Measurements from ENCODE around the gene DISC1. TPM values are rescaled to one million over a fixed set of nuclear protein-coding genes. Genes with fewer than 3 reads are reported as not detected.
A peak's percentile ranks its signal among the peaks of the same experiment; 100 is the strongest.
"Not testable (repeated sequence)": the region's sequence is repeated elsewhere in the genome, so short reads cannot be mapped to it uniquely, and the experiment has no call there.

DISC1 gene
- total RNA-seq, 1 experiment from 2014 or later, result 2.8 TPM

DNA sequence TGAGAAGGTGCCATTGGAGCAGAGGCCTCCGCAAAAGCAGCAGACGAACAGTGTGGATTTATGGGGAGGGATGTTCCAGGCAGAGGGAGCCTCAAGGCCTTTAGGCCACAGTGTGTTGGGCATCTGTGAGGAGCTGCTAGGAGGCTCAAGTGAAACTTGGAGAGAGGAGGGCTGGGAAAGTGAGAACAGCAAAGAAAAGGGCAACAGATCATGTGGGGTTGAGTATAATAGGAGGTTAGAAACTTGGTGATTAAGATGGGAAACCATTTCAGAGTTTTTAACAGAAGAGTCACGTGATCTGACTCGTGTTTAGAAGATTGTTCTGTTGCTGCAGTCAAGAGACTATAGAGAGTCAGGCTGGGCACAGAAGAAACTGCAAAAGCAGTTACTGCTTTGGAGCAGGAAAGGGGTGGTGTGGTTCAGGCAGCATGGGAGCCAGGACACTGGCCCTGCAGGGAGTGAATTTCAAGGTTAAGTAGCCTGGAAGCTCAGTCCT, 277.0 kb downstream of the DISC1 start:
- H3K4me3 ChIP-seq, result no peak overlapping the region
- no peaks in the 10 kb centered on the region for H3K36me3 ChIP-seq
- H3K27me3 ChIP-seq, result no peaks in the 10 kb centered on the region
- peaks cover 10% of the 10 kb centered on the region for H3K9me3 ChIP-seq
- no peak for DNase-seq

DNA sequence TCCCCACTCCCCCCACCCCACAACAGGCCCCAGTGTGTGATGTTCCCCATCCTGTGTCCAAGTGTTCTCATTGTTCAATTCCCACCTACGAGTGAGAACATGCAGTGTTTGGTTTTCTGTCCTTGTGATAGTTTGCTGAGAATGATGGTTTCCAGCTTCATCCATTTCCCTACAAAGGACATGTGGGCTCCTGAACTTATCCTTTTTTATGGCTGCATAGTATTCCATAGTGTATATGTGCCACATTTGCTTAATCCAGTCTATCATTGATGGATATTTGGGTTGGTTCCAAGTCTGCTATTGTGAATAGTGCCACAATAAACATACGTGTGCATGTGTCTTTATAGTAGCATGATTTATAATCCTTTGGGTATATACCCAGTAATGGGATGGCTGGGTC, 280.7 kb downstream of the DISC1 start:
- peaks cover 10% of the 10 kb centered on the region for H3K9me3 ChIP-seq
- not testable (repeated sequence) for H3K36me3 ChIP-seq, DNase-seq, H3K4me3 ChIP-seq, H3K27me3 ChIP-seq

DNA sequence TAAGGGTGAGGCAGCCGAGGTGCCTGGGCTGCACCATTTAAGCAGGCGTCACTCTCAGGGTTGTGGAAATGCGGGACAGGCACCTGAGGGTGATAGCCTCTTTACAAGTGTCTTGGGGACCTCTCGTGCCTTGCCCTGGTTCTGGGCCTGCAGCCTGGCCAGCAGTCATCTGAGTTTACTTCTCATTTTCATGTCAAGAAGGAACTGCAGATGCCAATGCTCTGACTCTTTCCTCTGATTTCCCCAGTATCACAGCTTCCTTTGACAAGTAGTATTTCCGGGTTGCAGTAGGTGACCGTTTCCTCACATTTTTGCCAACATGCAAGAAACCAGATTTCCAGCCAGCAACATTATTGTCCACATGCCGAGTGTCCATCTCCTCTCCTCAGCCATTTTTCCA, 286.9 kb downstream of the DISC1 start:
- no peak for DNase-seq
- no peaks in the 10 kb centered on the region; the same call in none of the 2 replicates for H3K9me3 ChIP-seq
- no peak overlapping the region for H3K4me3 ChIP-seq
- H3K36me3 ChIP-seq, result no peaks in the 10 kb centered on the region
- H3K27me3 ChIP-seq, result no peaks in the 10 kb centered on the region

DNA sequence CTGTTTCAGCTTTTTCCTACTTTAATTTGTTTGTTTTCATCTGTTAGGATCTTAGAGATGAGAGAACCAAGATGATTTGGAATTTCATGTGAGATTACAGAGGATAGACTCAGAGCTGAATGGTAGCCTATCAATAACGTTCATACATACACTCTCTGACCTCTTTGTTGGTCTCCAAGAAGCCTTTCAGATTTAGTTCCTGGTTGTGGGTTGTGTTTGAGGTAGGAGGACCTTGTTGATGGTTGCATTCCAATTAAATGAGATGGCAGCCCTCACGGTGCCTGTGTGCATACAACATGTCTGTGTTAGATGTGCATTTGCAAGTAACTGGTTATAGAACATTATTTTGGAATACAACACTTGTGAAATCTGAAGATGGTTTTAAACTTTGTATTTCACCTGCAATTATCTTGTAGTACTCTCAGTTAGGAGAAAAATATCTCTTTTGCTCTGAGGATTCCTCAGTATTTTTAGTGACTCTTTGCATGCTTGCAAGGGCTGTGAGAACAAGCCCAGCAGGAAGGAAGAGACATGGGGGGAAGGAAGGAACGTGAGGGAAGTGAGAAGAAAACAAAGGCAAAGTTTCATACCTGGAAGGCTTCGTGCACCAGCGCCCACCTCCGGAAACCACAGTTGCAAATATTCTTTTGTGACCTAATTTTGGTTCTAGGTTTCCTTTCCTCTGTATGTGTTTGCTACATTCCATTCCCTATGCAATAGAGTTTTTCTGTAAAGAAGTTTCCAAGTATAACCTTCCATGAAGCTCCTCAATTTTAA, 291.8 kb downstream of the DISC1 start:
- Histone ChIP-seq H3K27me3 (no peaks in the 10 kb centered on the region), H3K9me3 (no peaks in the 10 kb centered on the region), H3K36me3 (no peaks in the 10 kb centered on the region), H3K4me3 (no peak overlapping the region)
- DNase-seq, result peak; percentile 11

DNA sequence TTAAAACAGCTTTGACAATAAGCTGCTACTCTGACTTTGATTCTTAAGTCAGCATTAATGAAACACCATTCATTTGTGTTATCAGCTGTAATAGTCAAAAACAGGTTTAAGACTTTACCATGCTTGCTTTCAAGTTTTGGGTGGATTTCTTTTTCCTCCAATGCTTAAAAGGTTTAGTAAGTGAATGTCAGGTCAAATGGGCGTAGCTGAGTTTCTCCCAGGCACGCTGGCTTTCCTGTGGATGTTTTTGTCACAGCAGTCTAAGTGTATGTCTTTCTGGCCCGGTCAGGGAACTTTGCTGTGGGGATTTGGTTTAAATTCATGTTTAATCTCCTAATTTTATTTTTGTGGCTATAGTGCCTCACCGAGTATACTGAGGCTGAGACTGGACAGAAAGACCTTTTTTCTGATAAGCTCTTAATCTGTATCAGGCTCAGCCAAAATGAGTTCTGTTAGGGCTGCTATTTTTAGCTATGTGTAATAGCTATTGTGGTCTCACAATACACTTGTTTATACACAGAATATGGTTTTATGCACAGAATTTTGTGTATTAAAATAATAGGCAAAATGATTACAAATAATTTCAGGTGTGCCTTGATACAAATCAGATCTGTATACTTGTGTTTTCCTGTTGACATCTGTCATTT, 292.8 kb downstream of the DISC1 start:
- Histone ChIP-seq H3K36me3 (no peaks in the 10 kb centered on the region), H3K9me3 (no peaks in the 10 kb centered on the region), H3K4me3 (no peak overlapping the region), H3K27me3 (no peaks in the 10 kb centered on the region)
- no peak for DNase-seq

DNA sequence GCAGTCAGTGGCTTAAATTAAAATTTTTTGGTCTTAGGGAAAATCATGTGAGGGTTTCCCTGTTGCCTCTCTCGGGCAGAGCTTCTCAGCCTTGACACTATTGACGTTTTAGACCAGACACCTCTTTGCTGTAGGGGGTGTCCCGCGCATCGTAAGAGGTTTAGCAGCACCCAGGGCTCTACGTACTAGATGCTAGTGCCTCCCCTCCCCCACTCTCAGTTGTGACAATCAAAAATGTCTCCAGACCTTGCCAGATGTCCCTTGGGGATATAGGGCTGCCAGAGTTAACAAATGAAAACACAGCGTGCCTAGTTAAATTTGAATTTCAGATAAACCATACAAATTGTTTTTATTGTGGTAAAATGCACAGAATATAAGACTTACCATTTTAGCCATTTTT, 293.3 kb downstream of the DISC1 start:
- Histone ChIP-seq H3K4me3 (no peak overlapping the region), H3K36me3 (no peaks in the 10 kb centered on the region), H3K27me3 (no peaks in the 10 kb centered on the region), H3K9me3 (no peaks in the 10 kb centered on the region)
- no peak for DNase-seq

DNA sequence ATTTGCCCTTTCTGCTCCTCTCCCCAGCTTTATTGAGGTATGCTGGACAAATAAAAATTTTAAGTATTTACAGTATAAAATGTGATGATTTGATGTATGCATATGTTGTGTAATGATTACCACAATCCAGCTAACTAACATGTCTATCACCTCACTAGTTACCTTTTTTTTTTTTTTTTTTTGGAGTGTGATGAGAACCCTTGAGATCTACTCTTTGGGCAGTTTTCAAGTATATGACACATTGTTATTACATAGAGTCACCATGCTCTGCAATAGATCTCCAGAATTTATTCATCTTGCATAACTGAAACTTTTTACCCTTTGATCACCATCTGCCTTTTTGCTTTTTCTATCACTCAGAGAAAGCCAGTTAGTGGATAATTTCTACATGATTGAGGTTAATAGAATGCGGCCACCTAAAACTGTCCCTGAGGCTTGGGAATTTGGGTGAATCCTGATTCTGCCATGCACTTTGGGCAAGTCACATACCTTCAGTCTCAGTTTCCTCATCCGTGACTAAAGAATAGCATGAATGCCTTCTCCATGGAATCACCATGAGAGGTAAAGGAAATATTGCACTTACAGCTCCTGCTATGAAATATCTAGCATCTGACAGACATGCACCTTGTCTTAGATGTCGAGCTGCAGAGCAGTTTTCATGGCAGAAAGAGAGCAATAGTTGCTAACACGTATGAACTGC, 295.2 kb downstream of the DISC1 start:
- H3K9me3 ChIP-seq, result no peaks in the 10 kb centered on the region
- no peak for DNase-seq

DNA sequence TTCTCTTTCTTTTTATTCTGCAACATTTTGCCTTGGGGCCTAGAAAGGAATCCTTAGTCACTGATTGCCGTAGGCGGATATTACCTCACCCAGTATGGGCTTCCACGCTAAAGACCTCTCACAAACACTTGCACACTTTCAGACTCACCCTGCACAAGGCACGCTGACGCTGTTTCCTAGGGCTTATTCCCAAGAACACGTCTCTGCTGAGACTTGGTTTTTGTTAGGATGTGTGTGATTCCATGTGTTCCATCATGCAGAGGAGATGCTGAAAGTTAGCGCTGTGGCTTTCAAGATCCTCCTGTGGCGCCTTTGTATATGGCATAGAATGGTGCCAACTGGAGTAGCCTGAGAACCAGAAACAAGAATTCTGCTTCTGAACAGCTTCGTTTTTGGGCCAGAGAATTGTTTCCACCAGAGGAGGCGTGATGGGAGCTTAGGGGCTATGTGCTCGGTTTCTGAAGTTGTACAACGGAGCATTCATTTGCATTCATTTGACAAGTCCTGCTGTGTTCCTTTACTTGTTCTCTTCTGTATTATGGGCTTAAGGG, 297.0 kb downstream of the DISC1 start:
- Histone ChIP-seq H3K9me3 (no peaks in the 10 kb centered on the region), H3K4me3 (no peak overlapping the region), H3K27me3 (no peaks in the 10 kb centered on the region), H3K36me3 (no peaks in the 10 kb centered on the region)
- DNase-seq, result no peak

More for the DNA sequence above, 295.2 kb downstream of the DISC1 start:
- Histone ChIP-seq H3K4me3 (no peak overlapping the region), H3K36me3 (no peaks in the 10 kb centered on the region), H3K27me3 (no peaks in the 10 kb centered on the region)

DNA sequence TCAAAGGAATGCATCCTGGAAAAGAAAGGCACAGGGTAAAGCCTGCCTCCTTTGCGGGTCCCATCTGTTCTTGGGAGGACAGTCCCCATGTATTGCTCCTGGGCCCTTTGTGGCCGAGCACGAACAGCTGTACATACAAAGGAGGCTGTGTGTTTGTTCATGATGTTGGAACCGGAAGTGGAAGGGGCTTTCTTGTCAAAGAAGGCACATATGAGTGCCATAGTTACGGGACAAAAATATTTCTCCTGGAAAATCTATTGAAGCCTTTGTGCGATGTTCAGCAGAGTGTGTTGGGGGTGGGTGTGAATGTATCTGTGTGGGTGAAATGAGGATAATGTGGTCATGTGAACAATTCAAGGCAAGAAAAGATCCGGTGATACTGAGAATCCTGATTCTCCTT, 297.6 kb downstream of the DISC1 start:
- Histone ChIP-seq H3K36me3 (no peaks in the 10 kb centered on the region), H3K4me3 (no peak overlapping the region), H3K9me3 (no peaks in the 10 kb centered on the region), H3K27me3 (no peaks in the 10 kb centered on the region)
- DNase-seq, result no peak

DNA sequence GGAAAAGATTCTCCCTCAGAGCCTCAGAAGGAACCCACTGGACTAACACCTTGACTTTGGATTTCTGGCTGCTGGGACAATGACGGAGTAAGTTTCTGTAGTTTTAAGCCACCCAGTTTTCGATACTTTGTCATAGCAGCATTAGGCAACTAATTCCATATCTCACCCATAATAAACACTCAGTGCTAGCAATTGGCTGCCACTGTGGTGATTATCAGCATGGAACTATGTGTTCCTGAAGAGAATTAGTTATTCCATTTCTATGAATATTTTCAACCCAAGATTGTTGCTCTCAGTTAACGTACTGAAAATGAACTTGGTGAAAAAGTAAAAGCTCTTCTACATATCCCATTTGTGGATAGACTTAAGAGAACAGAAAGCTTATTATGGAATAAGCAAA, 299.3 kb downstream of the DISC1 start:
- Histone ChIP-seq H3K4me3 (no peak overlapping the region), H3K27me3 (no peaks in the 10 kb centered on the region)
- DNase-seq, result no peak

DNA sequence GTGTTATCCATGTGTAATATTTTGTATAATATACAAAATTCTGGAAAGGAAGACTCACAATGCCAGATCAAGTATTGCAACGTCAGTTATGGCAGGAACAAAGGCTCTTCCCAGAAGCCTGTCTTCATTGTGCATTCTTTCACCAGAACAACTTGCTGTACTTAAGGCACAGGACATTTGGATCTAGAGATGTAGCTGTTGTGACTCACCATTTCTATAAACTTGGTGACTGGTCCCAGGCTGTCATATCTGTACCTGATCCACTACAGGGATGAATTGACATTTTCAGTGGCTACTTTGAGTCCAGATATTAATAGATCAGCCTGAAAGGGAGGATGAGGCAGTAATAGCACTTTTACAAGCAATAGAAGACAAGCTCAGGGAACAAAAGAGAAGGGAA, 299.8 kb downstream of the DISC1 start:
- no peaks in the 10 kb centered on the region for H3K9me3 ChIP-seq
- no peak overlapping the region for H3K4me3 ChIP-seq
- no peaks in the 10 kb centered on the region for H3K27me3 ChIP-seq
- no peak for DNase-seq
- no peaks in the 10 kb centered on the region for H3K36me3 ChIP-seq

More for the DNA sequence above, 299.3 kb downstream of the DISC1 start:
- H3K9me3 ChIP-seq, result no peaks in the 10 kb centered on the region
- H3K36me3 ChIP-seq, result no peaks in the 10 kb centered on the region

DNA sequence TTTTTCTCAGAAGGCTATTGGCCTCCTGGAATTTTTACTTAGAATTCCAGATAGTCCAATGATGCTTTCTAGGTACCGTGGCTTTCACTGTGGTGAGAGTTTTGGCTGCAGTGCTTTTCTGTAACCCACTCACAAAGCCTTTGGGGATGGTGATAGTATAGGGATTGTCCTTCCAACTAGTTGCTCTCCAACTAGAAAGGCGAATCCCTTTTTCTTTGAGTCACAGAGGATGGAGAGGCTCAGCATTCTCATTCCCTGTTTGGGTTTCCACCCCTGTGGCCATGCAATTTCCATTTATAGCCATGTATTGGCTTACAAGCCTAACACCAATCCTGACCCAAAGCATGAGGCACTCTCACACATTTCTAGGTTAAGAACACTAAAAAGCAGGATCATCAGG, 300.3 kb downstream of the DISC1 start:
- Histone ChIP-seq H3K36me3 (no peaks in the 10 kb centered on the region), H3K9me3 (peaks cover 3% of the 10 kb centered on the region), H3K27me3 (no peaks in the 10 kb centered on the region), H3K4me3 (no peak overlapping the region)
- no peak for DNase-seq

DNA sequence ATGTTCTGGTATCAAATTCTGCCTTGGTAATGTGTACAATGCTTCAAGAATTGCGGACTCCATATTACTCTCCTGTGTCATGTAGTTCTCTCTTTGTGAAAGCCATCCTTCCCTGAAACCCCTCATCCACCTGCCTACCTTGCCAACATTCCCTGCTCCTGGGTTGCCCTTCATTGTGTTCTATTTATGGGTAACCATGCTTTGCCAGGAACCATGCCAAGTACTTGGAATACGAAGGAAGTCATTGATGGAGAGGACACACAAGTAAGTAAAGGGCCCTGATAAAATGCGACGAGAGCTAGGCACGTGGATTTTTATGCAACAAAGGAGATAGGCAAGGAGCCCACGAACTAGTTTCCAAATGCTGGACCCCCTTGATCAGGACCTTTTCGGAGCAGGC, 300.8 kb downstream of the DISC1 start:
- H3K27me3 ChIP-seq, result no peaks in the 10 kb centered on the region
- DNase-seq, result no peak
- H3K36me3 ChIP-seq, result no peaks in the 10 kb centered on the region
- H3K4me3 ChIP-seq, result no peak overlapping the region
- peaks cover 8% of the 10 kb centered on the region for H3K9me3 ChIP-seq

DNA sequence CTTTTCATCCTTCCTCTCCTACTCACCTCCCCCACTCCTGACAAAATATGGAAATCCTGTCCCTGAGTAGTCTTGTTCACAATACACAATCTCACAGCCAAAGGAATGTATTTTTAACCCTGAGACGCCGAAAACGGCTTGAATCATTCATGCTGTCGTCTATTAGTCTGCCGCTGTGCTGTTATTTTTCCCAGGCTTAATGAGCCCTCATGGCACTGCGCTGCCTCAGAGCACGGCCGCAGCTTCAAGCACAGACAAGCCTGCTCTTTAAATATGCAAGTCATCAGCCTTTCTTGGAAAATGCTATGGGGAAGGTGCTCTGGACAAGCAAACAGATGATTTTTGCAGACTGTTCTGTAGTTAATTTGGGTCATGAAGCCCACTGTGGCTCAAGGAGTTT, 302.7 kb downstream of the DISC1 start:
- DNase-seq, result peak; percentile 67
- no peaks in the 10 kb centered on the region for H3K36me3 ChIP-seq
- H3K27me3 ChIP-seq, result no peaks in the 10 kb centered on the region
- peaks cover 14% of the 10 kb centered on the region for H3K9me3 ChIP-seq
- H3K4me3 ChIP-seq, result no peak overlapping the region

DNA sequence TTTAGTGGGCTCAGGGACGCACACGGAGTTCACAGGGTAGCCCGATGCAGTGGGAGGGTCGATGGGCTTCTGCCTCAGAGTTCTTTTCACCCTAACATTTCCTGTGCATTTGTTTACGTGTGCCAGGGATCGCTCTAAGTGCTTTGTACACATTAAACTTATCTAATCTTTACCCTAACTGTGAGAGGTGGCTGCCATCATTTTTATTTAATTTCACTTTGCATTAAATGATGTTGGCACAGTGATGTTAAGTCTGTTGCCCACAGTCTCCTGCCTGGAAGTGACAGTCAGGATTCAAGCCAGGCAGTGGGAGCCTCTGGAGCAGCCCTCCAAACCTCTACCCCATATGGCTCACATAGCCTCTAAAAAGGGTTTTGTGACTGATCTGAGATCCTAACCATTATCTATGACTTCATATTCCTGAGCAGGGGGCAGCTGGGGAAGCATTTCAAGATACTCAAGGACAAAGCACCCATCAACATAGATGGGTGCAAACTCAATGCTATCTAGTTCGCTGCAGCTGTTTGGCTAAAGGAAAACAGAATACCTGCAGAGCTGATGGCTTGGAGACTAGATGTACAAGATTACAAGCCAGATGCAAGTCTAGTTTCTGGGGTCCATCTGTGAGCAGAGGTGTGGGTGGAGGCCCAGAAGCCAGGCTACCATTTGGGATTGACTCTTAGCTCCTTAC, 303.8 kb downstream of the DISC1 start:
- no peak overlapping the region for H3K4me3 ChIP-seq
- no peaks in the 10 kb centered on the region for H3K36me3 ChIP-seq
- H3K27me3 ChIP-seq, result no peaks in the 10 kb centered on the region
- peaks cover 14% of the 10 kb centered on the region for H3K9me3 ChIP-seq
- DNase-seq, result no peak

DNA sequence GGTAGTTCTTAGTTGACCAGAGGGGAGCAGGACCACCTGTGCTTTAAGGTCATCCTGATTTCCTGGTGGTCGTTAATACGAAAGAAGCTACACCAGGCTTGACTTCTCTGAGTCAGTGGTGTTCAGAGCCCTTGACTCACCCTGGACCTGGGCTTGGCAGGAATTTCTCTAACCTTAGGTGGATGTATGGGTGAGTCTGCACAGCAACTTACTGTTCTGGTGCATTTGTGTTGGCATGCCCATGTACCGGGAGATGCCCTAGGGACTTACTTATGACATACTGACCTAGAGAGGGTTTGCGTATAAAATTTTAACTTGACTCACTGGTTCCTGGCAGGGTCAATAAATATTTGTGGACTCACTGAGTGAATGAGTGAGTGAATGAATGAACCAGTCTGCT, 304.6 kb downstream of the DISC1 start:
- H3K36me3 ChIP-seq, result no peaks in the 10 kb centered on the region
- peaks cover 14% of the 10 kb centered on the region for H3K9me3 ChIP-seq
- DNase-seq, result peak; percentile 86
- H3K4me3 ChIP-seq, result no peak overlapping the region
- no peaks in the 10 kb centered on the region for H3K27me3 ChIP-seq

Data from MG63 (cell line).